ENCODE results near the gene TRIP10.

TRIP10 gene

DNA sequence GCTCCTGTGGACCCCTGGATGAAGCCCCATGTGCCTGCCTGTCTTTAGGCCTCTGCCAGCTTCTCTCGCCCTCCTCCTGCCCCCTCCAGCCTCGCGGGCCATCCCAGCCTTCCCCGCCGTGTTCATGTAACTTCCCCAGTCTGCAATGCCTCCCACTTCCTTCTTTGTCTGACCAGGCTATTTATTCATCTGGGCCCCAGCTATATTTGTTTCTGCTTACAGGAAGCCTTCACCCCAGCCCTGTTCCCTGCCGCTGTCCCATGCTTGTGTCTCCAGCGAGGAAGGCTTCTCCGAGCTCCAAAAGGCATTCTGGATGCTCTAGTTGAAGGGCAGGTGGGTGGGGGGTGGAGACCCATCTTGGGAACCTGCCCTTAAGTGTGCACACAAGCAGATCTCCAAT, 11.1 kb upstream of the TRIP10 start:
- no peak for FAIRE-seq

DNA sequence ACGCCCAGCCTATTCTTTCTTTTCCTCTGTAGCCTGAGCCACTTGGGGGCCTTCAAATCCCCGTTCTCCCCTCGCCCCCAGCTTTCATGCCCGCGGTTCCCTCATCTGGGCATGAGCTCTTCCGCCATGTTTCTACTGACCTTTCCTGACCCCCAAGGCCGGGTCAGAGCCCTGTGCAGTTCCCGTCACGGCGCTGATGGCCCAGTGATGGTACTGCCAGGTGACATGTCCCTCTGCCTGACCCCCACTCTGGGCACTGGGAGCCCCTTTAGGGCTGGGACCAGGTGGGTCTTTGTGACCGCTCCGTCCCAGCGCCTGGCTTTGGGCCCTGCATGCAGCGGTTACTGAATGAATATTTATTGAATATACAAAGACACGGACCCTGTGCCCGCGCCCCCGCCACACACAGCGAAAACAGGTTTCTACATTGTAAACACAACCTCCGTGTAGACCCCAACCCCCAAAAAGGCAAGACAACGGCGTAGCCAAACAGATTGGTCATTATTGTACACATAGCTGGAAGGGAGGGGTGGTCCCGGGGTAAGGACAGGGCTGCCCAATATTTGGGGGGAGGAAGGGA, 9.8 kb upstream of the TRIP10 start:
- no peak for FAIRE-seq

DNA sequence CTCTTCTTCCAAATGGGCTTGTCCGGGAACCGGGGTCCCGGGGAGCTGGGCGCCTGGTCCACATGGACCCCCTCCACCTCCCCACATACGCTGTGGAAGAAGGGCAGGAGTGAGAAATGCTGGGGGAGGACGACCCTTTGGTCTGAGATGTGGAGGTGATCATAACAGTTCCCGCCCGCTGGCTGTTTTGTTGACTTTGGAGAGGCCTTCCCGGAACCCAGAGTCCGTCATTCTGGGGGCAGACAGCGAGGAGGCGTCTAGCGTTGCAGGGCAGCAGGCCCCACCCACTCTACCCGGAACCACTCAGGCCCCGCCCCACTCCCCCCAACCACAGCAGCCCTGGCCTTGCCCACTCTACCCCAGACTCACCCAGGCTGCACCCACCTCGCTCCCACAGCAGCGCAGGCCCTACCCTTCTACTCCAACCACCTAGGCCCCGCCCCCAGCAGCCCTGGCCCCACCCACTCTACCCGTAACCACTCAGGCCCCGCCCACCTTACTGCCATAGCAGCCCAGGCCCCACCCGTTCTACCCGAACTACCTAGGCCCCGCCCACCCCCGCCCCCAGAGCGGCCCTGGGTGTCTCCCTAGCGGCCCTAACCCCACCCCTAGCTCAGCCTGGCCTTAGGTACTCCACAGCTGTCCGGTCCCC, 9.2 kb upstream of the TRIP10 start:
- no peak for FAIRE-seq

DNA sequence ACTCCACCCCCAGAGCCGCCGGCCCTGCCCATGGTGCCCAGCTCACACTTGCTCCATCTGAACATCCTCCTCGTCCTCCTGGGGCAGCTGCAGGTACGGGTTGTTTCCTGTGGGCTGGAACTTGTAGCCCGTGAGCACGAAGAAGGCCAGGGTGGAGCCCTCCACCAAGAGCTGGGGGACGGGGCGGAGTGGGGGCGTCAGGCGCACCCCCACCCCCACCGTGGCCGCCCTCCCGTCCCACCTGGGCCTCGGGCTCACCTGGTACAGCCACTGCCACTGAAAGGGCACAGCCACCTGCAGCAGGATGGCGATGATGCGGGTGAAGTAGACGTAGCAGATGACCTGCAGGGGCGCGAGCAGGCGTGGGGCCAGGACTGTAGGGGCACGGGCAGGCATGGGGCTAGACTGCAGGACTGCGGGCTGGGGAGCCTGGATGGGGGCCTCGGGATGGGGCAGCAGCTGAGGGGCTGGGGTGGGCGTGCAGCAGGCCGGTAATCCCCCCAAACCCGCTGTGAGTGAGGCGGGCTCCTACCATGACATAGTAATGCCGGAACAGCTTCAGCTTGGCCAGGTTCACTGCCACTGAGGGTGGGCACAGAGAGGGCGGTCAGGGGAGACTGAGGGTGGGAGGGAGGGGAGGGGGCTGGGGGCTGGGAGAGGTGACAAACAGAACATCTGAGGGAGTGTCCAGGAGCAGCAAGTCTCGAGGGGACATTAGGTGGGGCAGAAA, 8.4 kb upstream of the TRIP10 start:
- no peak for FAIRE-seq

DNA sequence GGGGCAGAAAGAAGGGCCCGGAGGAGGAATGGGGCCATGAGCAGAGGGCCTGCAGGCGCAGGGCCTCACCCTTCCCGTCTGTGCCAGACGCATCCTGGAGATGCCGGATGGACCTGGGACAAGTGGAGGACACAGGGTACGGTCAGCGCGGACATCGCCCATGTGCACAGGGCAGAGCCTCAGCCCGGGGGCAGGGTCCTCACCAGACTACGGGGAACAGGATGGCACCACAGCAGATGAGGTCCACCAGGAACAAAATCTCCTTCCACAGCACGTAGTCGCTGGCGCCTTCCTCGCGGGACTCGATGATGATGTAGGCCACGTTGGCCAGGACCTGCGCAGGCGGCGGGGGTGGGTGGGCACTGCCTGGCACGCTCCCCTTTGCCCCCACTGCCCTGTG, 7.7 kb upstream of the TRIP10 start:
- FAIRE-seq: no peak

DNA sequence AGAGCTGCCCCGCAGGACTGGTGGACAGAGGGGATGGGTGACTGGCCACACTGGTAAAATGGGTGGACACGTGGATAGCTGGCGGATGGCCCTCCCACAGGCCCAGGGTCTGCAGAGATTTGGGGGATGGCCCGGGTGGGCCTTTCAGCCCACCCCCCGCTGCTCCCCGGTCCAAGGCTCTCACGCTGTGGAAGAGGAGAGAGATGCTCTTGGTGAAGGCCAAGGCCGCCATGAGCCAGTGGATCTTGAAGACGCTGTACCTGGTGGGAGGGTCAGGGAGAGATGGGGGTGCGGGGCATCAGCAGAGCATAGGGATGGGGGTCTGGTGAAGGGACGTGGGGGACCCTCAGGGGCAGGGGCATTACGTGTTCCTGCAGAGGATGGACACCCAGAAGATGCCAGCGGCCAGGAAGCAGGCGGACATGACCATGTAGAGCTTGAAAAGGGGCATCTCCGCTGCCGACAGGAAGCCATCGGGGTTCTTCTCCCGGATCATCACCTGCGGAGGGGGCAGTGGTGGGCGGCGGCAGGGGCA, 6.6 kb upstream of the TRIP10 start:
- no peak for FAIRE-seq

DNA sequence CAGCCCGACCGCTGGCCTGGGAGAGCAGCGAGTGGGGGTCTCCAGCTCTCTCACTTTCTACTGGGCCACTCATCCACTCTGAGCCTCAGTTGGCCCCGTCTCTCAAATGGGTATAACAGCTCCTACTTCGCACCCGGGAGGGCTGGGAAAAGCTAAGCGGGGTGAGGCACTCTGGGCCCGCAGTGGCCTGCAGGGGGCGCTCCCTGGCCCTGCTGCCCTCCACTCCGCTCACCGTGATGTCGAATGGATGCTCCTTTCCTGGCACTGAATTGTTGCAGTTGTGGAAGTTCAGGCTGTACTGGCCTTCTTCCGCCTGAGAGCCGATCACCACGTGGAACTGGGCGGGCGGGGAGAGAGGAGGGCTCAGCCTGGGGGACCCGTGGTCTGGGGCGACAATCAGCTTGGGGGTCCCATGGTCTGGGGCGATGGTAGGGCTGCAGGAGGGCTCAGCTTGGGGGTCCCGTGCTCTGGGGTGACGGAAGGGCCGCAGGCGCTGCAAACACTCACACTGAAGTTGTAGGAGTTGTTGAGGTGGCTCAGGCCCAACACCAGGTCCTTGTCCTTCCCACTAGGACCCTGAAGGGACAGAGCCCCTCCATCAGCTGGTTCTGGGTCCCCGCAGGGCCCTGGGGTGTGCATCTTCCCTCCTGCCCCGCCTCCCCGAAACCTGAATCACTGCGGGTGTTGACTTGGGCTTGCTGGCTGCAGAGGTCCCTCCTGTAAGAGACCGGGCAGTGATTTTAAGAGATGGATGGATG, 6.0 kb upstream of the TRIP10 start:
- no peak for FAIRE-seq

DNA sequence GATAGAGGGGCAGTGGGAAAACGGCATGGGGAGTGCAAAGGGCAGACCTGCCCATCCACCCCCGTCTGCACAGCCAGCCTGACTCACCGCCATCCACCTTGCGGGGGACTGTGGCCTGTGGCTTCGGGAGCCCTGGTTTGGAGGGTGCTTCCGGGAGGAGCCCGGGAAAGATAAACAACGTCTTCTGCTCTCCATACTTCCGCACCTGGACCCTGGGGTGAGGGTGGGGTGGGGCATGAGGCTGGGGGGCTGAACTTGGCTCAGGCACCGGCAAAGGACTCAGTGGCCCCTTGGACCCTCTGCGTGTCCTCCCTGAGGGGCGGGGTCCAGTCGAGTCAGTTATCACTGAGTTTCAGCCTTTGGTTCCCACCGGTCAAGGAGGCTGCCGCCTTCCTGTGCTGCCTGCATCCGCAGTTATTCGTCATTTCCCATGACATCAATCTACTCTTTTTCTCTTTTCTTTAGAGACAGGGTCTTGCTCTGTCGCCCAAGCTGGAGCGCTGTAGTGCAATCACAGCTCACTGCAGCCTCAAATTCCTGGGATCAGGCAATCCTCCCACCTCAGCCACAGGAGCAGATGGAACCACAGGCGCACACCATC, 5.3 kb upstream of the TRIP10 start:
- FAIRE-seq: no peak

DNA sequence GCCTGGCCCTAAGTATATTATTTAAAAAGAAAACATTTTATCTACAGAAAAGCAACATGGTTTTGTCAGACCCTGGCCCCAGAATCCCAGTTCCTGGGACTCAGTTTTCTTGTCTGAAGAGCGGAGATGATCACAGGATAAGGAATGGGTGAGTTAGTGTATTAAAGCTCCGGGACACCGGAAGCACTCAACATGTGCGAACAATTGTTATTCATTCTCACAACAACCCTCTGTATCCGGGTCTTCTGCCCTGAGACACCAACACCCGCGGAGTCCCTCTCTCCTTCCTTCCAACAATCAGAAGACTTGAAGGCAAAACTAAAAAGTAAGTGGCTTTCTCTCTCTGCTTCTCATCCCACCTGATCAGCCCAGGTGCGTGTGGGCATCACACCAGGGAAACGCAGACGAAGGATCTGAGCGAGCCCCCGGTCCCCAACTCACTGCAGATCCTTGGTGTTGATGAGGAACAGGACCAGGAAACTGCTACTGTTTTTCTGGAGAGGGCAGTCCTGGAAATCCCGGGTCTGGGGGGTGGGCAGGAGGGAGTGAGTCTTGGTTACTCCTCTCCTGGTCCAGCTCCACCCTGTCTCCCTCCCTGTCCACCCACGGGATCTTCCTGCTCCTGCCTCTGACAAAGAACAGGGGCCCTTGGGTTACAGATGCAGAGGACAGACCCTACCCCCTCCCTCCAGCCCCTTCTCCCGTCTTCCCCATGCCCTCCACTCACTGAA, 4.1 kb upstream of the TRIP10 start:
- no peak for FAIRE-seq

DNA sequence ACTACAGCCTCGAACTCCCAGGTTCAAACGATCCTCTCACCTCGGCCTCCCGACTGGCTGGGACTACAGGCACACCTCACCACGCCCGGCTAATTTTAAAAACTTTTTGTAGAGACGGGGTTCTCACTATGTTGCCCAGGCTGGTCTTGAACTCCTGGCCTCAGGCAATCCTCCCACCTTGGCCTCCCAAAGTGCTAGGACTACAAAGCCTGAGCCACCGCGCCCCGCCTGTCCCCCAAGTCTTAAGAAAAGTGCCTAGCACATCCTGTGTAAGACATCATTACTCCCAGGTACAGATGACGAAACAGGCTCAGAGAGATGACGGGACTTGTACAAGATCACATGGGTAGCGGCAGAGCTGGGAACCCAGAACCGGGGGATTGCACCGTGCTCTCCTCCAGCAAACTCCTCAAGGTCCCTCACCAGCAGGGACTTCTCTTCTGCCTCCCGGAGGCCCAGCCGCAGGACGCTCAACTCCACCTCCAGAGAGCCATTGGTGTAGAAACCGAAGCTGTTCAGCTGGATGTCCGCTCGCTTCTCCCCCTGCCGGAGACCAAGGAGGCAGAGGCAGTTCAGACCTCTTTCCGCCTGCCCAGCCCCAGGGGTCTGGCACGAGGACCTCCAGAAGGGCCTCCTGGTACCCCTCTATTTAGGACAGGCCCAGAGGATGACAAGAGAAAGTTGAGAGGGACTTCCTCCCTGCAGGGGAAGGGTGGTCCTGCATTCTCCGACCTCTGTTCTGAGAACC, 3.1 kb upstream of the TRIP10 start:
- no peak for FAIRE-seq

DNA sequence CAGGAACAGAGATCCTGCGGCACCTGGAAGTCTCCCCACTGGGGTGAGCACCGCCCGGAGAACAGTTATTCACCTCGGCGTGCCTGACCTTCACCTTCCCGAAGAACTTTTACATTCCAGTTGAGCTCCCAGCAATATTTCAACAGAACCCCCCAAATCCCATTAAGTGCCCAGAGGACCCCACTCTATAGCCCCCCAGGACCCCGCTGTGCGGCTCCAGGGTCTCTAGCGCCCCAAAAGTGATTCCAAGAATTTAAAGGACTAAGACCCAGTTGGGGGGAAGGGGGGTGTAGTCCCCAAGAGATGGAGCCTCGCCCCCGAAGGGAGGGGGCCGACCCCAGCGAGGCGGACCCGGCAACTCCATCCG, 2.6 kb upstream of the TRIP10 start:
- no peak for FAIRE-seq

DNA sequence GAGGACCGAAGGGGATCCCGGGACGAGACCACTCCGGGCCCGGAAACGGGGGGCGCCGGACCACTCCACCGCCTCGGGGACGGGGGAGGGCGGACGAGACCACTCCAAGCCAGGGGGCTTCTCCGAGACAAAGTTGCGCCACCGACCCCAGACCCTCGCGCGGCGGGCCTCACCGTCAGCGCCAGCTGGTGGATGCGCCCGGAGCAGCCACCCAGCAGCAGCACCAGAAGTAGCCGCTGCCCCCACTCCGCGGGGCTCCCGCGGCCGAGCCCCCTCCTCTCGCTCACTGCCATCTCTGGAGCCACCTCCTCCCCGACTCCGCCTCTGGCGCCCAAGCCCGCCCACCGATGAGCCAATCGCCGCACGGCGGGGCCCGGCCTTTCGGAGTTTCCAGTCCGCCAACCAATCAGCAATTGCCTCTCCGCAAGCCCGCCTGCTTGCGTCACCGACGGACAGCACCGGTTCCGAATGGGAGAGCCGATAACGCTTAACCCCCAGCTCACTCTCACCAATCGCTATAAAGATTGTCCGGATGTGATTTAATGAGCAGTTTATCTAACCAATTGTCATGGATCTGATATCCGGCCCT, 2.1 kb upstream of the TRIP10 start, which contains the start of gene GPR108:
TSS of gene GPR108 (minus strand) at position 297 of the 589 bp plus-strand sequence. CDS start at position 293, 4 bp downstream.
- FAIRE-seq: peak; percentile 98

DNA sequence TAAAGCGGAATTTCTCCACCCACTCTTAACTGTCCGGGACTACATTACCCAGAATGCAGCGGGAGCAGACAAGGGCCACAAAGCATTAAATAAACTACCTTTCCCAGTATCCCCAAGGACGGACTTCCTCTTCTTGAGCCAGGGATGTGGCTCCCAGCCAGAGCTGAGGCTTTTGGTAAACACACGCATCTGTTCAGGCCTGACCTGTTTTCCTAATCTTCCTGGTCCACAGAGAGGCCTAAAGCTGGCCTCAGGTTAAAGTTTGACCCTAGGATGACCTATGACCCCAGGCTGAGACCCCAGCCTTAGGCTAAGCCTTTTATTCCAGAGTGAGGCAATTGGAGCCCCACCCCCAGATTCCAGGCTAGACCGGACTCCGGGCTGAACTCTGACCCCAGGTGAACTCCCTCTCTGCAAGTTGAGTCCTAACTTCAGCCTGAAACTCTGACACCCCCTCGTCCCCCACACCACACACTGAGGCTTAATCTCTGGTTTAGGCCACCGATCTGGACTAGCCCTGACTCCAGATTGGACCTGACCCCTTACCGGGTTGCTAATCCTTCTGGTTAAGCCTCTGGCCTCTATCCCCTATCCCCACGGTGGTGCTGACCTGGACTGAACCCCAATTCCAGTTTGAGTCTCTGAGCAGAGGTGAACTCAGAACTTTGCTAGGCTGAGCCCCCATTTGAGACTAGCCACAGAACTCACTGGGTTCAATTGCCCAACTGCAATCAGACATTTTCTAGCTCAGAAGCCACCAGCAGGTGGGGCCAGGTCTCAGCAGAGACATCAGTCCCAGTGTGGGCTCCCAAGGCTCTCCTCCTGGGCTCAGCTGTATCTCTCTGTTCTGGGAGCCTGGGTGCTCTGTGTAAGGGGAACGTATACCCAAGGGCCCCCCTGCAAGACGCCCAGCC, 1.4 kb upstream of the TRIP10 start:
- no peak for FAIRE-seq

DNA sequence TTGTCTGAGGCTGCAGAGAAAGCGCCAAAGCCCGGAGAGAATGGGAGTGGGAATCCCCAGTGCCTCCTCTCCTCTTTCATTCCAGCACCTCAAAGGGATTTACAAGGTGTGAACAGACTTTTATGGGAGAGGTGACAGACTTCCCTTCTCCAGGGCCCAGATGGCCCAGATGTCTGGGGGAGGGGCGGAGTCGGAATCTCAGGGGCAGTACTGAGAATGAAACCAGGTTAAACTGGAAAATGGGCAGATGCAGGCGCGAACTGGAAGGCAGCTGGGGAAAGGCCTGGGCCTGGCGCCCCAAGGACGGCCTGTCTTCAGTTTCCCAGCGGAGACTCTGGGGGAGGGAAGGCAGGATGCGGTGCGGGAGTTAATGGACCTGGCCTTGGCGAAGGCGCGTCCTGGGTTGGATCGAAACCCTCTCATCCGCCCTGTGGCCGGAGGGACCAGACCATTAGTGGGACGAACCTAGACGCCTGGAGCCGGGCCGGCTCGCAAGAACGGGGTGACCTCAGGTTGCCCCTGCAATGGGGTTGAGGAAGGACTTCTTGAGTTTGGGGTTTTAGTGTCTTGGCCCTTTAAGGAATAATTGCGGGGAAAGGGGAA, 592 bp upstream of the TRIP10 start:
- FAIRE-seq: no peak

DNA sequence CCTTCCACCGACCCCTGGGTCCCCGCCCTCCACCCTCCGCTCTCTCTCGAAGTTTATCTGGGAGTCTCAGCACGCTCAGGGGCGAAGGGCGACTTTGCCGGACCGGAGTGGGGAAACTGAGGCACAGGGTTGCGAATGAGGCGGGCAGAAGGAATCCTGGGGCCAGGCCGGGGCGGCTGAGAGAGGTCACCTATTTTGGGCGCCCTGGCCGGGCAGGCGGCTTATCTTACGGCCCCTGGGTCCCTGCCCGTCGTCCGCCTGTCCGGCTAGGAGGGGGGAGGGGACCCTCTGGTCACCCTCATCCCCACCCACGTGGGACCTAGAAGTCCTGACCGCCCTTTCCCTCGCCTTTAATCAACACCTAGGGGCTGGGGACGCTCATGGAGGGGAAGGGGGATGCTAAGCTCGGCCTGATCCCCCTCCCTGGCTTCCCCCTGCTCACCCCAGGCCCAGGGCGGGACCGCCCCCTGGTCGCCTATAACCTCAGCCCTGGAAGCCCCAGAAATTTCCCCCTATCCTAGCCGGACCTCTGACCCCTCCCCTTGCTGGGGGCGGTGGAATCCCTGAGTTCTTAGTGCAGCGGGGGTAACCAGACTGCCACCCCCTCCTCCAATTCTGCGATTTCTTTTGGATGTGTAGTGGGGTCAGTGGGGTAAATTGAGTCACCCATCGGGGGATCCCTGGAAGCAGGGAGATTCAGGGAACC, 556 bp downstream of the TRIP10 start:
- no peak for FAIRE-seq

DNA sequence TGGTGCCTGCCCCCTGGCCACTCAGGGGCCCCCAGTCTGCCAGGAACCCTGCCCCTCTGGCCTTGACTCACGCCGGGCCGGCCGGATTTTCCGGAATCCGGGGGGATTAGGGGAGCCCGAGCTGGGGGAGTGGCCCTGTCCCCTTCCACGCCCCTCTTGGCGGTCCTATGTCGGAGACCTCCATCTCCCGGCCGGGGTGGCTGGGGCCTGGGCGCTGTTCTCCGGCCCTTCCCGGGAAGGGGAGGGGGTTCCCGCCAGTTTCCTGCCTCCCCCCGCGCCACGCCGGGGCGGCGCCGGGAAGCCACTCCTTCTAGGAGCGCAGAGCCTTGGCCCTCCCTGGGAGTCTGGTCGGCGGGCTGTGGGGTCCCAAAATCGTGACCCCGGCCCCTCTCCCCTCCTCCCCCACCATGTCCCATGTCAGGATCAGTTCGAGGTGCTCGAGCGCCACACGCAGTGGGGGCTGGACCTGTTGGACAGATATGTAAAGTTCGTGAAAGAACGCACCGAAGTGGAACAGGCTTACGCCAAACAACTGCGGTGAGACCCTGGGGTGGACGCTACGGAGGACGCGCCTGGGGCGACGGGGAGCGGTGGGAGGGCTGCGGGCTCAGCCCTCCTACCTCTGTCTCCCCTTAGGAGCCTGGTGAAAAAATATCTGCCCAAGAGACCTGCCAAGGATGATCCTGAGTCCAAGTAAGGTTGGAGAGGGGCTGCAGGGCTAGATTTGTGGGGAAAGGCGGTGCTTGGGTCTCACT, 1.3 kb downstream of the TRIP10 start:
- FAIRE-seq: no peak

DNA sequence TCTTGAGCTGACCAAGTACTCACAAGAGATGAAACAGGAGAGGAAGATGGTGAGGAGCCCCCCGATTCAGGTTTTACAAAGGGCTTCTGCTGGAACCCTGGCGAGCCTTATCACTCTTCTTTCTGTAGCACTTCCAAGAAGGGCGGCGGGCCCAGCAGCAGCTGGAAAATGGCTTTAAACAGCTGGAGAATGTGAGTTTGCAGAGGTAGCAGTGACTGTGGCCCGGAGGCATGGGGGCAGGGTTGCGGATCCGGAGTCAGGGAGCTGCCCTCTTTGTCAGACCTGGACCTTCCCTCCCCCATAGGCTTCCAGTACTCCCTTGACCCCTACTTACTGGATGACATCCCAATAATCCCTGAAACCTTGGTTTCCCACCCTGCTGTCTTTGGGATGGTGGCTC, 3.6 kb downstream of the TRIP10 start:
- FAIRE-seq: no peak
